Fibroblast of gingiva (primary cell): ENCODE data around the gene SYNC.
"Not testable (repeated sequence)": the region's sequence is repeated elsewhere in the genome, so short reads cannot be mapped to it uniquely, and the experiment has no call there.

Source experiments
- DNase-seq: peaks from one replicate; pipeline ENCODE4 v3.0.0-alpha.2; 2011; ENCODE audit warnings: low read depth

The SYNC gene

DNA sequence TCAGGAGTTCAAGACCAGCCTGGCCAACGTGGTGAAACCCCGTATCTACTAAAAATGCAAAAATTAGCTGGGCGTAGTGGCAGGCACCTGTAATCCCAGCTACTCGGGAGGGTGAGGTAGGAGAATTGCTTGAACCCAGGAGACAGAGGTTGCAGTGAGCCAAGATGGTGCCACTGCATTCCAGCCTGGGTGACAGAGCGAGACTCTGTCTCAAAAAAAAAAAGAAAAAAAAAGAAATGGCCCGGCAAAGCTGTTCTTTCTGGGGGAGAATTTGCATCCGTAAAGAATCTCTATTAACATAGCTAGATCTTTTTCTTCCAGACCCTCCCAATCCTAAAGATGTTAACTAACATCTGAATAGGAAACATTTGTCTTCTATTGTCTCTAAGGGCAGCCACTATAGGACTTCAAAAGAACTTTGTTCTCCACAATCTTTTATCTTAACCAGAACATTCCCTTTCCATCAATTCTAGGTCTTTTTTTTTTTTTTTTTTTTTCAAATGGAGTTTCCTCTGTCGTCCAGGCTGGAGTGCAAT, 60.2 kb downstream of the SYNC start:
- not testable (repeated sequence) for DNase-seq

DNA sequence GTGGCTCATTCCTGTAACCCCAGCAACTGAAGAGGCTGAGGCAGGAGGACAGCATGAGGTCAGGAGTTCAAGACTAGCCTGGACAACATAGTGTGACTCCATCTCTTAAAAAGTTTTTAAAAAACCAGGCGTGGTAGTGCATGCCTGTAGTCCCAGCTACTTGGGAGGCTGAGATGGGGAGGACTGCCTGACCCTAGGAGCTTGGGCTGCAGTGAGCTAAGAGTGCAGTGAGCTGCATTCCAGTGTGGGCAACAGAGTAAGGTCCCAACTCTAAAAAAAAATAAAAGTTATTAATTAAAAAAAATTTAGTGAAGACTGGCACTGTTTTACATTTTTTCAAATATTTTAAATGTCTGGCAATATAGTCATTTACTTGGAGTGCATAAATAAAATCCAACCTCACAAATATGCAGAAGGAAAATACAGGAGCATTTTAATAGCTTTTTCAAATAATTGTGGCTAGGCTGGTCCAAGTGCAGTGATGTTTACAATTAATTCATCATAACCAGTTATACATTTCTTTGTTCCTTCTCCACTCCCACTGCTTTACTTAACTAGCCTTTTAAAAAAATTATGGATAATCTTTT, 63.0 kb downstream of the SYNC start:
- peak; percentile 7 for DNase-seq

DNA sequence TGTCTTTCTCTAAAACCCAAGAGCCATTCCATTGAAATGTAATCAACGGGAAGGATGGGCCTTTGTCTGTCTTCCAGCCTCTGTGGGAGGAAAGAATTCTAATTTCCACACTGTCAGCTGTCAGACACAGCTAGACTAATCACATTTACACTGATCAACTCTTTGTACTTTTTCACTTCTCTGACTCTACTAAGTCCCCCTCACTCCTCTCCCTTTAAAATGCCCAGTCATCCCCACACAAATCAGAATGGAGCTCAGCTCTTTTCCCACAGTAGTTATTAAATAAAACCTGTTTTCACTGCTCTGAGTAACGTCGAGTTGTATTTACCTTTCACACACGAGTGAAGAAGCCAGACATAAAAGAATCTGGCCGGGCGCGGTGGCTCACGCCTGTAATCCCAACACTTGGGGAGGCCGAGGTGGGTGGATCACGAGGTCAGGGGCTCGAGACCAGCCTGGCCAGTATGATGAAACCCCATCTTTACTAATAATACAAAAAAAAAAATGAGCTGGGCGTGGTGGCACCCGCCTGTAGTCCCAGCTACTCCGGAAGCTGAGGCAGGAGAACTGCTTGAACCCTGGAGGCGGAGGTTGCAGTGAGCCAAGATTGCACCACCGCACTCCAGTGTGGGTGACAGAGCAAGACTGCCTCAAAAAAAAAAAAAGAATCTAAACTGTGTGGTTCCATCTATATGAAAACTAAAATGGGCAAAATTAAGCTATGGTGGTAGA, 65.5 kb downstream of the SYNC start:
- DNase-seq: no peak

DNA sequence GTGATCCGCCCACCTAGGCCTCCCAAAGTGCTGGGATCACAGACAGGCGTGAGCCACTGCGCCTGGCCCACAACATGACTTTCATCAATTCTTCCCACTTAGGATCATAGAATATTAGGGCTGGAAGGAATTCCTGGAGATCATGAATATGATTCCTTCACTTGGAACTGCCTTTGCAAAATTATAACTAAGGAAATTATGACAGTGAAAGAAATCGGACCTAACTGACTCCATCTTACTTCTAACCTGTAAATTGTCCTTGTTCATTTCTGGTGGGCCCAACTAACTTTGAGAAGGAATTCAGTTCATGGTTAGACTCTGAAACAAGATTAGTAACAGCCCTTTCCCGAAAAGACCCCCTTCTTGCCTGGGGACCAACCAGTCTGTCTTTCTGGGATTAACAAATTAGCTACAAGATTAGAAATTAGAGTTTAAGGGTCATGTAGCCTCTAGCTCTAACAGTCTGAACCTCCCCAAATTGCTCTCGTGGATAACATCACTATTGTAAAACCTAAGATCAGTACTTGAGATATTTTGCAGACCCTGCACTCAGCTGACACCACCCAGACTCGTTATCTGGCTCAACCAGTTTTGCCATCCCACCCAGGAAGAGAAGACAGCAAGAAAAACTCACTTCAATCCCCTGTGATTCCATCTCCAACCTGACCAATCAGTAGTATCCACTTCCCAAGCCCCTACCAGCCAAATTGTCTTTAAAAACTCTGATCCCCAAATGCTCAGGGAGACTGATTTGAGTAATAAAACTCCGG, 66.9 kb downstream of the SYNC start:
- DNase-seq: no peak

DNA sequence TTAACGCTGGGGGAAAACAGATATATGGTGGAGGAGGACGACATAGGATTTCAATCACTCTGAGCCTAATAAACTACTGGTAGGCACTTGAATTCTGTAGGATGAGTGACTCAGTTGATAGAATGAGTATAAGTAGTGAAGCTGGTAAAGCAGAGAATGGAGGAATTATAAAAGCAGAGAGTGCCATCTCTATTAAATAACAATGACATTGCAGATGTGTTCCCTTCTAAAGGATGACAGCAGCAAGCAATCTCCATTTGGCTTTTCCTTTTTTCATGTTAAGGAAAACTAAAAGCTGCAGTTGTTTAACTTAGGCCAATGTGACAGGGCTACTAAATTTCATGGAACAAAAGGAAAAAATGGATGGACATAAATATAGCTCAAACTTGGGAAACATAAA, 69.7 kb downstream of the SYNC start:
- DNase-seq: no peak

DNA sequence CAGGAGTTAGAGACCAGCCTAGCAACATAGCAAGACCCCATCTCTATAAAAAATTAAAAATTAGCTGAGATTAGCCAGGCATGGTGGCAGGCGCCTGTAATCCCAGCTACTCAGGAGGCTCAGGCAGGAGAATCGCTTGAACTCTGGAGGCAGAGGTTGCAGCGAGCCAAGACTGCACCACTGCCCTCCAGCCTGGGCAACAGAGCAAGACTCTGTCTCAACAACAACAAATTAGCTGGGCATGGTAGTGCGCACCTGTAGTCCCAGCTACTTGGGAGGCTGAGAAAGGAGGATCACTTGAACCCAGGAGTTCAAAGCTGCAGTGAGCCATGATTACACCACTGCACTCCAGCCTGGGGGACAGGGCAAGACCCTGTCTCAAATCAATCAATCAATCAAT, 72.4 kb downstream of the SYNC start:
- DNase-seq: not testable (repeated sequence)
